CD4-positive, CD25-positive, alpha-beta regulatory T cell (primary cell): ENCODE data around the gene APIP. TPM values are rescaled to one million over a fixed set of nuclear protein-coding genes. Genes with fewer than 3 reads are reported as not detected.

Experiments
- ATAC-seq, 2 donors: fragments of 150-1000 bp; cut with Tn5 transposase; one replicate each; pipeline ENCODE4 v1.10.0; 2021; ENCODE audit warnings: low read depth in 2 of 2, moderate number of reproducible peaks in 2 of 2, moderate library complexity in 1 of 2
- DNase-seq, 3 donors: peaks; one replicate each; pipeline versions ENCODE4 v3.0.0 to v3.0.0-alpha.2; 2012 to 2022; ENCODE audit warnings: mixed read lengths in 1 of 3
- H3K27ac ChIP-seq: one replicate; pipeline ENCODE4 v1.7.0; 2013; ENCODE audit warnings: mild to moderate bottlenecking, low read length; ENCODE audit not compliant: insufficient read depth, poor library complexity, severe bottlenecking
- H3K27me3 ChIP-seq: one replicate; pipeline ENCODE4 v1.7.0; 2013; ENCODE audit warnings: low read length; ENCODE audit not compliant: control insufficient read depth, insufficient read depth
- H3K36me3 ChIP-seq: one replicate; pipeline ENCODE4 v1.7.0; 2013; ENCODE audit warnings: mild to moderate bottlenecking, low read length, moderate library complexity; ENCODE audit not compliant: control insufficient read depth, insufficient read depth
- H3K4me1 ChIP-seq: 2 replicates; pipeline ENCODE4 v1.7.0; 2013; ENCODE audit warnings: mild to moderate bottlenecking, low read length; ENCODE audit not compliant: insufficient read depth, control insufficient read depth, poor library complexity, severe bottlenecking
- H3K4me3 ChIP-seq: one replicate; pipeline ENCODE4 v1.7.0; 2013; ENCODE audit warnings: low read depth, mild to moderate bottlenecking, low read length, moderate library complexity
- H3K9me3 ChIP-seq, 2 experiments: 1 replicate in 1 of 2; 2 replicates in 1 of 2; pipeline ENCODE4 v1.7.0; 2013; ENCODE audit warnings: low read length in 2 of 2, mild to moderate bottlenecking in 1 of 2, moderate library complexity in 1 of 2; ENCODE audit not compliant: control insufficient read depth in 2 of 2
- H3K27ac Mint-ChIP-seq, 3 donors: one replicate each; pipeline ENCODE4 v1.8.0; 2020 to 2022; ENCODE audit warnings: mild to moderate bottlenecking in 3 of 3, mixed read lengths in 3 of 3, moderate library complexity in 2 of 3
- H3K27me3 Mint-ChIP-seq: one replicate; pipeline ENCODE4 v1.8.0; 2022; ENCODE audit warnings: mild to moderate bottlenecking, mixed read lengths
- H3K36me3 Mint-ChIP-seq: one replicate; pipeline ENCODE4 v1.8.0; 2020; ENCODE audit warnings: mixed read lengths
- H3K4me1 Mint-ChIP-seq, 4 donors: one replicate each; pipeline ENCODE4 v1.8.0; 2020 to 2022; ENCODE audit warnings: mixed read lengths in 4 of 4, mild to moderate bottlenecking in 1 of 4
- H3K4me3 Mint-ChIP-seq, 4 donors: one replicate each; pipeline ENCODE4 v1.8.0; 2020 to 2022; ENCODE audit warnings: mild to moderate bottlenecking in 4 of 4, mixed read lengths in 4 of 4, moderate library complexity in 3 of 4
- H3K9me3 Mint-ChIP-seq, 7 donors: one replicate each; pipeline ENCODE4 v1.8.0; 2020 to 2022; ENCODE audit warnings: mixed read lengths in 7 of 7, mild to moderate bottlenecking in 3 of 7, moderate library complexity in 2 of 7
- polyA plus RNA-seq, 4 donors: library from polyadenylated mRNA; unstranded; fragments of 300-500 nt; fragmentation: Illumina TruSeq; gene quantifications; one replicate each; pipeline ENCODE4 v1.2.3, GENCODE V29; 2021
- total RNA-seq: library from RNA; stranded (reverse); gene quantifications from one replicate; pipeline ENCODE4 v1.2.3, GENCODE V29; 2022

The APIP gene
- total and polyA plus RNA-seq, 5 donors from 2014 or later, result 13.6 to 26.9 (median 19.7) TPM

DNA sequence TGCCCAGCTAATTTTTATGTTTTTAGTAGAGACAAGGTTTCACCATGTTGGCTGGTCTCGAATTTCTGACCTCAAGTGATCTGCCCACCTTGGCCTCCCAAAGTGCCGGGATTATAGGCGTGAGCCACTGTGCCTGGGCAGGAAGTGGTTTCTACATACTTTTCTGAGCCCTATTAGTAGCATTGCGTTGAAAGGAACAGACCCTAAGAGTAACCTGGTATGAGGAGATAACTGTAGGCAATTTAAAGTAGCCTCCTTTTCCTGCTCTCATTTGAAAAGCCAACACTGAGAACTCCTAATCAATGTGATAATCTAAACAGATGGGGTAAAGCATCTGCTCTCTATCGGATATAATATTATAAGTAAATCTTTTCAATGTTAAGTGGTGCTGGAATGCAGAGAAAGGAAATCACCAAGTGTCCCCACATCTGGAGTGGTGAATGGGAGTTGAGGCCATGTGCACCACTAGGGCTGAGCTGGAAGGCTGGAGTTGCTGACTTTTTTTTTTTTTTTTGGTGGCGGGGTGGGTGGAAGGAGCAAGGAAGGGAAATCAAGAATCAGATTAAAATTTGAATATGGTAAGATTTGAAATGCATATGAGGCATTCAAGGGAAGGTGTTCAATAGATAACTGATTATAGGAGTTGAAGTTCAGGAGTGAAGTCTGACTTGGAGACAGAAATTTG is 20.9 kb upstream of the APIP start:
- Mint-ChIP-seq H3K27me3 (no peaks in the 10 kb centered on the region), H3K36me3 (peaks cover 28% of the 10 kb centered on the region), H3K4me3 (peak overlapping the region in 1 of 4 donors; percentile 2), H3K27ac (peak overlapping the region in 2 of 3 donors; percentile 4 to 13), H3K4me1 (peaks cover 18 to 28% (median 22%) of the 10 kb centered on the region in 4 donors), H3K9me3 (peaks cover 0 to 1% (median 0%) of the 10 kb centered on the region in 7 donors)
- H3K27ac ChIP-seq, result no peak overlapping the region
- ATAC-seq, result no peak
- H3K9me3 ChIP-seq, result no peaks in the 10 kb centered on the region
- no peaks in the 10 kb centered on the region for H3K27me3 ChIP-seq
- no peak overlapping the region for H3K4me3 ChIP-seq
- peaks cover 11% of the 10 kb centered on the region for H3K36me3 ChIP-seq
- H3K4me1 ChIP-seq, result no peaks in the 10 kb centered on the region
- peak in 1 of 3 donors; percentile 26 for DNase-seq

DNA sequence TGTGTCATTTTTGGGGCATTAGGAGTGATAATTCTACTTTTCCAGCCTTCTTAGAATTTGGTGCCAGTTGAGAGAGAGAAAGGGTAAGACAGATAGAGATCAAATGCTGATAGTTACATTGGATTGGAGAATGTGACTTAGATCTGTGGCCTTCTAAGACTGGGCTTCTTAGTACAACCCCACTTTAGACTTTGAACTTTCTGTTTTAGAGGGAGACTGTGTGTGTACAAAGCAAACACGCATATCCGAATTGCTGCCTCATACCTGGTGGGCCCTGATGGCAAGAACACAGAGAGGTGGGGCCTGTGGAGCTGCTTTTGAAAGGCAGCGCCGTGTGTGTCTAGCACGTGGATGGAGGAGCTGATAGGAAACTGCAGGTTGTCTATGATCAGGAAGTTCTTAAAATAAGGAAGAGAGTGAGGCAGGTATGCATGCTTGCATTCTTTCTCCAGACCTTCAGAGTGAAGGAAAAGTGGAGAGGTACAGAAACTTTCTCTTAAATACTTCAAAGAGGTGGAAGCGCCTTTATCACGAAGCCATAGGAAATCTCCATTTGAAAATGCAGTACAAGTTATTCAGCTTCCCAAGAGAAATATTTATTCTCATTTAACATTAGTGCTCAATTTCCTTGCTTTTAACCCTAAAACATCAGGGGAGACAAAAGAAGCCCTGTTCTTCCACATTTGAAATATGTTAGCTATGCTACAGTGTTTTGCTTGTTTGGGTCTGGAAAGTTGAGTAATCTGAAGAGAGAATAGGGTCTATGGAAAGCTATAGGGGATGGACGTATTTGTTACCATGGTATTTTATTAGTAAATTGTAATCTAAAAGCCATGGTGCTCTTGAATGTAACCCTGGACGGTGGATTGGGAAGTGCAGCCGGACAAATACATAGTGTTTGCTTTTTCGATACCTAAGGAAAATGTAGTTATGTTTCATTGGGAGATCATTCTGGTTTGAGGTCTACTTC is 13.9 kb upstream of the APIP start:
- DNase-seq (no peak), ATAC-seq (no peak)
- Mint-ChIP-seq H3K4me3 (no peak overlapping the region), H3K4me1 (peaks cover 12 to 28% (median 19%) of the 10 kb centered on the region in 4 donors), H3K27ac (peak overlapping the region in 2 of 3 donors; percentile 2 to 31), H3K36me3 (peaks cover 11% of the 10 kb centered on the region), H3K27me3 (no peaks in the 10 kb centered on the region), H3K9me3 (no peaks in the 10 kb centered on the region)
- Histone ChIP-seq H3K27me3 (no peaks in the 10 kb centered on the region), H3K27ac (no peak overlapping the region), H3K4me3 (no peak overlapping the region), H3K36me3 (peaks cover 15% of the 10 kb centered on the region), H3K9me3 (no peaks in the 10 kb centered on the region), H3K4me1 (no peaks in the 10 kb centered on the region)

DNA sequence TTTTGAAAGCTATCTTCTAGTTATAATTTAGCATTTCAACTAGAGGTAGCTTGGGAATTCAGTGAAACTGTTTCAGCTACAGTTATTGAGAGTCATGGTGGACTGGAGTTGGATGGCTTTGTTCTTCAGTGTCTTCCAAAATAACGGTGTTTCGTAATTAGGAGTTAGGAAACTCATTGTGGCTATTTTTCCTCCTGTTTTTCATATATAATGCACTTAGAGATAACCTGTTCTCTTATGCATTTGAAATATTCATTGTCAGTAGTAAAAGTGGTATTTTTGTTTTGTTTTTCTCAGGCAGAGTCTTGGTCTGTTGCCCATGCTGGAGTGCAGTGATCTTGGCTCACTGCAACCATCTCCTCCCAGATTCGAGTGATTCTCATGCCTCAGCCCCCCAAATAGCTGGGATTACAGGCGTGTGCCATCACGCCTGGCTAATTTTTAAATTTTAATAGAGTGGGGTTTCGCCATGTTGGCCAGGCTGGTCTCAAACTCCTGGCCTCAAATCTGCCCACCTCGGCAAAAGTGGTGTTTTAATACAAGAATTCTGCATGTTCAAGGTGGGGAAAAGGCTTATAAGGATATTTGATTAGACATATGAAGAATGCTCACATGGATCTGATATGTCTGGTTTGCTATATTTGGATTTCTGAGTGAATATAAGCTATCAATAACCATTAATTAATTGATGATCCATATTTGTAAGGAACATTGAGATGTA is 12.9 kb upstream of the APIP start:
- Mint-ChIP-seq H3K4me3 (no peak overlapping the region), H3K27me3 (no peaks in the 10 kb centered on the region), H3K27ac (peak overlapping the region in 2 of 3 donors; percentile 2 to 31), H3K36me3 (peaks cover 9% of the 10 kb centered on the region), H3K9me3 (no peaks in the 10 kb centered on the region), H3K4me1 (peaks cover 12 to 29% (median 21%) of the 10 kb centered on the region in 4 donors)
- no peak for DNase-seq
- Histone ChIP-seq H3K4me3 (no peak overlapping the region), H3K4me1 (no peaks in the 10 kb centered on the region), H3K27me3 (no peaks in the 10 kb centered on the region), H3K36me3 (peaks cover 15% of the 10 kb centered on the region), H3K9me3 (no peaks in the 10 kb centered on the region), H3K27ac (no peak overlapping the region)
- ATAC-seq, result no peak

DNA sequence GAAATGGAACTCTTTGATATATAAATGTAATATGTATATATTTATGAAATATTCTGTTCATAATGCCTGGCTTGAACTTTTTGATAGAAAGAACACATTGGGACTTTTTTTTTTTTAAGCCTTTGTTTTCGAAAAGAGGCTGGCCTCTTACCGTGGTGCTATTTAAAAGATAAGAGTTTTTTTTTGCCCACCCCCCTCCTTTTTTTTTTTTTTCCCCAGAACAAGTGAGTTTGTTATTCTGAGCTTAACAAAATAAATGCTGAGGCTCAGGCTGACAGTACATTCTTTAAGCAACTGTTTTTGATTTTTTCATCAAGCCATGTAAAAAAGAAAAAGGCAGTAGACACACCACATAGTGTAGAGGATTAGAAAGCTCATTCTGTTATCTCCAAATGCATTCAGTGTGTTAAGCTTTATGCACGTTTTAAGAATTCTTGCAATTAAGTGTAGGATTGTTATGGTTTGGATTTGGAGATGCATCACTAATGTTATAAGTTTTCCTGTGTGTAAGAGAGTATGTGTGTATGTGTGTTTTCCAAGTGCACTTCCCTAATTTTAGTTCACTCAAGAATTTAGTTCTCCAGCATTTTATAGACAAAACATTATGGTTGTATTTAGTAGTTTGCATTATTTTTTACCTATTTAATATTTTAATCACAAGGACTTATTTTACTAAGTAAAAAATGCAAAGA is 12.2 kb upstream of the APIP start:
- Histone ChIP-seq H3K4me3 (no peak overlapping the region), H3K9me3 (no peaks in the 10 kb centered on the region), H3K4me1 (no peaks in the 10 kb centered on the region), H3K27ac (no peak overlapping the region), H3K27me3 (no peaks in the 10 kb centered on the region), H3K36me3 (peaks cover 15% of the 10 kb centered on the region)
- ATAC-seq (no peak), DNase-seq (no peak)
- H3K27ac Mint-ChIP-seq, result peak overlapping the region in 1 of 3 donors; percentile 2
- peaks cover 14 to 34% (median 22%) of the 10 kb centered on the region in 4 donors for H3K4me1 Mint-ChIP-seq
- no peak overlapping the region for H3K4me3 Mint-ChIP-seq
- peaks cover 7% of the 10 kb centered on the region for H3K36me3 Mint-ChIP-seq
- no peaks in the 10 kb centered on the region for H3K27me3 Mint-ChIP-seq
- H3K9me3 Mint-ChIP-seq, result no peaks in the 10 kb centered on the region

DNA sequence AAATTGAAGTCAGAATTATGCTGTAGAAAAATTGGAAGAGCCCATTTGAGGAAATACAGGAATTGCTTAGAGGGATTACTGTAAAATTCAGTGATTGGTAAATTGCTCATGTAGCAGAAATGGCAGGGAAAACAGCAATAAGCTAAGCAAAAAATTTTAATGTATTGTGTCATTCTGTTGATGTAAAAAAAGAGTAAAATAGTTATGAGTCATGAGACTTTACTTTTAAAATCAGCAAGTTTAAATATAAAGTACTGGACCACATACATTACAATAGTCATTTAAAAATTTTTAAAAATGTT is 10.6 kb upstream of the APIP start:
- no peaks in the 10 kb centered on the region for H3K9me3 Mint-ChIP-seq
- Histone ChIP-seq H3K4me3 (no peak overlapping the region), H3K9me3 (no peaks in the 10 kb centered on the region), H3K36me3 (peaks cover 10% of the 10 kb centered on the region), H3K4me1 (no peaks in the 10 kb centered on the region), H3K27me3 (no peaks in the 10 kb centered on the region), H3K27ac (no peak overlapping the region)
- ATAC-seq, result no peak
- no peak overlapping the region for H3K4me3 Mint-ChIP-seq
- peaks cover 17 to 40% (median 24%) of the 10 kb centered on the region in 4 donors for H3K4me1 Mint-ChIP-seq
- DNase-seq, result no peak
- H3K27me3 Mint-ChIP-seq, result no peaks in the 10 kb centered on the region
- H3K27ac Mint-ChIP-seq, result no peak overlapping the region
- no peaks in the 10 kb centered on the region for H3K36me3 Mint-ChIP-seq

DNA sequence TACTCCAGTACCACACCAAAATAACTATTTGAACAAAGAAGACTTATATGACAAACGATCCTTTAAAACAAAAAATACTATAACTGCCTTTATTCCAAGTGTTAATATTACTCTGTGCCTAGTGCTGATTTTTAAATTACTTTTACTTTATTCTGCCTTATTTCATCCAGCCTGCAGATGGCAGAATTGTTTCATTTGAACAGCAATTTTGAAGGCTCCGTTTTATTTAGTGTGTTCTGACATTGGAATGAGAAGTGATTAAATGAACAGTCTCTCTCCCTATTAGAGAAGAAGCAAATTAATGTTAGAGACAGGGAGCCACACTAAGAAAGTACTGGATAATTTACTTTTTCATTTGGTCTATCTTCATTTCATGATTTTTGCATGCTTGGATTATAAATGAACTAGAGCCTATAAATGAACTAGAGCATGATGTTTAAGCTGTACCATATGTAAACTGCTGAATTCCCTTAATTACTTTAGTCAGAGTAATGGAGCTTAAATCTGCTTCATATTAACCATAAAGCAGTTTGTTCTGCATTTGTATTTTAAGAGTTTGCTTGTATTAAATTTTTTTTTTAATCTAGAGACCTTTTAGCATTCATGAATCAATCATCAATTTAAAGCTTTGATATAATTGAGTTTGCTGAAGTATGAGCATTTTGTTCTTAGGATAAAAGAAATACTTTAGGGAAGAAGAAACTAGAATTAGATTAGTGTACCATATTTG is 10.1 kb upstream of the APIP start:
- Mint-ChIP-seq H3K27me3 (no peaks in the 10 kb centered on the region), H3K4me1 (peaks cover 18 to 40% (median 24%) of the 10 kb centered on the region in 4 donors), H3K36me3 (no peaks in the 10 kb centered on the region), H3K4me3 (no peak overlapping the region), H3K27ac (no peak overlapping the region), H3K9me3 (no peaks in the 10 kb centered on the region)
- H3K36me3 ChIP-seq, result peaks cover 4% of the 10 kb centered on the region
- no peaks in the 10 kb centered on the region for H3K9me3 ChIP-seq
- no peak overlapping the region for H3K27ac ChIP-seq
- no peaks in the 10 kb centered on the region for H3K27me3 ChIP-seq
- peak in 1 of 2 donors; percentile 61 for ATAC-seq
- H3K4me1 ChIP-seq, result no peaks in the 10 kb centered on the region
- H3K4me3 ChIP-seq, result peak overlapping the region; percentile 4
- peak; percentile 7 to 69 (median 60) for DNase-seq

DNA sequence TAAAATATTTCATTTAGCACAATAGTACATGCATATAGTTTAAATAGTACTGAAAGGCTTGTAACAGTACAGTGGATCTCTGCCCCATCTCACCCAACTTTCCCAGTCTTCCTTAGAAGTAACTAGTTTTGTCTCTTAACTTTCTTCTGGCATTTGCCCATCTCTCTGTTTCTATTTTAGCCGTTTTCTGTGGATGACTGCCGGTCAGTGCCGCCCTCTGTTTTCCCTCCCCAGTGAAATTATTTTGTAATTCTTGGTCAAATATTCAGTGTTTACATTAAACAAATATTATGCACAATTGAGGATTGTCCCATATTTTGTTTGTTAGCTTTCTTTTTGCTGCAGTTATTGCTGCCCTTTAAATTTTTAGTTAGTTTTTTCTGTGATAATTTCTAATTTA is 8.5 kb upstream of the APIP start:
- no peaks in the 10 kb centered on the region for H3K36me3 Mint-ChIP-seq
- H3K9me3 Mint-ChIP-seq, result no peaks in the 10 kb centered on the region
- H3K4me1 ChIP-seq, result no peaks in the 10 kb centered on the region
- H3K4me1 Mint-ChIP-seq, result peaks cover 19 to 51% (median 22%) of the 10 kb centered on the region in 4 donors
- peak overlapping the region in 1 of 3 donors; percentile 68 for H3K27ac Mint-ChIP-seq
- no peak overlapping the region for H3K4me3 ChIP-seq
- peaks cover 4% of the 10 kb centered on the region for H3K36me3 ChIP-seq
- H3K27ac ChIP-seq, result no peak overlapping the region
- no peaks in the 10 kb centered on the region for H3K27me3 Mint-ChIP-seq
- H3K4me3 Mint-ChIP-seq, result no peak overlapping the region
- DNase-seq, result no peak
- no peaks in the 10 kb centered on the region for H3K27me3 ChIP-seq
- no peak for ATAC-seq
- no peaks in the 10 kb centered on the region for H3K9me3 ChIP-seq
